ENCODE measurements around the gene CTSH.
"Not testable (repeated sequence)": the region's sequence is repeated elsewhere in the genome, so short reads cannot be mapped to it uniquely, and the experiment has no call there.

The CTSH gene

DNA sequence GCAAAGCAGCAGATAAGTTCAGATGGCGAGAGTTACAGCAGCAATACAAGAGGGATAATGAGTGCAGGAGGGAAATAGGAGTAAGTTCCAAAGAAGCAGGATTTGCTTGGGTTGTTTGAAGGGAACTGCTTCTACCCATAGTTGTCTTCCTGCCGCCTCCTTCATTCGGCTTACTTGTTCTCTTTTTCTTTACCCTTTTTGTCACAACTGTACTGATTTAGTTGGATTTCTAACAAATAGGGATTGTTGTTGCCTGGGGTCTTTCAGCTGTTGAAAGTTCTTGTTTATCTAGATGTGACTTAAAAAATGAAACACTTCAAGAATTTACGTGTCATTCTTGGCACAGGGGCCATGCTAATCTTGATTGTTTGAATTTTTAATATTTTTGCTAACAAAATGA is 46.3 kb downstream of the CTSH start:
- no peak for FAIRE-seq
- TF ChIP-seq TAF1 (IDR thresholded peaks at IDR 0.05; ENCODE audit: borderline replicate concordance, low read depth, low read length) = no peak
- TF ChIP-seq POLR2A (IDR thresholded peaks at IDR 0.05; ENCODE audit: low read depth, low read length) = no peak
- TF ChIP-seq POLR2AphosphoS5 (IDR thresholded peaks at IDR 0.05; ENCODE audit: low read depth, low read length) = no peak

DNA sequence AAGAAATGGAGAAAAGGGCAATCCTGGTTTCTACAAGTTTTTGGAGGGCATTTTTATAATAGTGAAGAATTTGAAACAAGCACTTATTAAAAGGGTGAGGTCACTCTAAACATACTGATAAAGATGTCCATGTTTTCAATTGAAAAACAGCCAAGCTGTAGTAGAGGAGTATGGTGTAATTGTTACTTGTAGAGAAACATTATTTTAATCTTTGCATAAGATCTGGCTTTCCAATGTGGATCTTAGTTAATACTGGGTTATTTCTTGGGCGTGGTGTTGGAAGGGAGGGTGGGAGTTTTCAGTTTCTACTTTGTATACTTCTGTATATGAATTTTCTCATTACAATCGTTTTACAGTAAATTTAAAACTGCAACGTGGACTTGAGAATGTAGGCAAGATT is 49.4 kb downstream of the CTSH start:
- FAIRE-seq (no peak), DNase-seq (ENCODE audit: insufficient read length) (no peak)
- no peak for TF ChIP-seq POLR2AphosphoS5 (IDR thresholded peaks at IDR 0.05; ENCODE audit: low read depth, low read length)
- TF ChIP-seq TAF1 (IDR thresholded peaks at IDR 0.05; ENCODE audit: borderline replicate concordance, low read depth, low read length) = no peak
- TF ChIP-seq POLR2A (IDR thresholded peaks at IDR 0.05; ENCODE audit: low read depth, low read length) = no peak

More for the DNA sequence above, 46.3 kb downstream of the CTSH start:
- DNase-seq (ENCODE audit: insufficient read length) = no peak

DNA sequence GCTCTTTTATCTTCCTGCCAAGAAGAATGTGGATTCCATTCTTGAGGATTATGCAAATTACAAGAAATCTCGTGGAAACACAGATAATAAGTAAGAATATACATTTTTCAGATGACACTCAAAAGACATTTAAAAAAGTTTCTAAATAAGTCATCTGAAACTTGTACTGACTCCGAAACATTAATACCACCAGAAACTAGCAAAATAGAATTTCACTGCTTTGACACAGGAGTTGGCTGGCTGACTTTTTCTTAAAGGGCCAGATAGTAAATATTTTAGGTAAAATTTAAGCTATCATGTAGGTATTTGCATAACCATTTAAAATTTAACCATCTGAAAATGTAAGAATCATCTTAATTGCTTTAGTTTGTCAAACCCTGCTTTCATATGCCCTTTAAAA is 51.3 kb downstream of the CTSH start:
- TF ChIP-seq POLR2AphosphoS5 (IDR thresholded peaks at IDR 0.05; ENCODE audit: low read depth, low read length) (no peak), TAF1 (IDR thresholded peaks at IDR 0.05; ENCODE audit: borderline replicate concordance, low read depth, low read length) (no peak)
- DNase-seq (ENCODE audit: insufficient read length) (no peak), FAIRE-seq (no peak)

DNA sequence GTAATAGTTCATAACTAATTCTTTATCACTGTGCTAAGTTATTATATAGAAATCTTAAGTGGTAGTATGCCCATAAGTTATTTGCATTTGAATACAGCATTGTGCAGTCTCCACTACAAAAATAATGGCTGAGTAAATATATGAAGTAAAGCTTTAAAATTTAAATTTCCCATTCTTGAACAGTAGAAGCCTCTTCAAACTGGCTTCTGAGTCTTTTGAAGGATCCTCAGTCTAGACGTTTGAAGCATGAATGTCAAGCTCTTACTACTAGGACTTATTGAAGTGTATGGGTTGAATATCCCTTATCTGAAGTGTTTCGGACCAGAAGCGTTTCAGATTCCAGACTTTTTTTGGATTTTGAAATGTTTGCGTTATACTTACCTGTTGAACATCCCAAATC is 55.8 kb downstream of the CTSH start:
- TF ChIP-seq POLR2A (IDR thresholded peaks at IDR 0.05; ENCODE audit: low read depth, low read length) = no peak
- no peak for TF ChIP-seq POLR2AphosphoS5 (IDR thresholded peaks at IDR 0.05; ENCODE audit: low read depth, low read length)
- no peak for TF ChIP-seq TAF1 (IDR thresholded peaks at IDR 0.05; ENCODE audit: borderline replicate concordance, low read depth, low read length)
- DNase-seq (ENCODE audit: insufficient read length) (no peak), FAIRE-seq (no peak)

DNA sequence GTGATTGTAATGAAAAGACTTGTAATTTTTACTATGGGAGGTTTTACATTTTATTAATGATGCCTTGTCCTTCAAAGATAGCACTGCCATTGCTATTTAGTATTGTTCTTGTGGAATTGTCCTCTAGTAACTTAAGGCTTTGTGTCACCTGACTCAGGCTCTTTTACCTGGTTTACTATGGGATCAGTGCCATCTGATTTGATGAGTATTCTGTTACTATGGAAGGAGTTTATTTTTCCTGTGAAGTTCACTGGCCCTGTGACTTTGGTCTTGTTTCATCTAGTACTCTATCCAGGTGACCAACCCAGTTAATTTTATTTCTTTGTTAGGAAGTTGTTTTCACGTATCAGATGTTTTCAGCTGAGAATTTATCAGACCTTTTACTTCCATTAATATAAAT is 63.2 kb downstream of the CTSH start:
- no peak for FAIRE-seq
- TF ChIP-seq POLR2AphosphoS5 (IDR thresholded peaks at IDR 0.05; ENCODE audit: low read depth, low read length) (no peak), TAF1 (IDR thresholded peaks at IDR 0.05; ENCODE audit: borderline replicate concordance, low read depth, low read length) (no peak), POLR2A (IDR thresholded peaks at IDR 0.05; ENCODE audit: low read depth, low read length) (no peak)
- DNase-seq (ENCODE audit: insufficient read length) = no peak

DNA sequence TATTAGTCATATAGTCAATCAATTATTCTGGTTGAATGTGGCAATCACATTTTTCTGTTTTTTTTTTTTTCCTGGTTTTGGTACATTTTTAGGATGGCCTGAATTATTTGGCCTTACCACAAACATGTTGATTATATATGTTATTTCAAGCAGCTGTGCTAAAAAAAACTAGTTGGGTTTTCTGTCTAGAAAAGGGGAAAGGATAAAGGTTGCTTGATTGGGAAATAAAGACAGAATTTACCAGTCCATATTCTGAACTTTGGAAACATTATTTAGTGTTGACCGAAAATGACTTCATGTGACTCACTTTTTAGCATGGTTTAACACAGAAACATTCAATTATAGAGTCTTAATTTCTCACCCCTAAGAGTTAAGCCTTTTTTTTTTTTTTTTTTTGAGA is 64.0 kb downstream of the CTSH start:
- no peak for FAIRE-seq
- TF ChIP-seq TAF1 (IDR thresholded peaks at IDR 0.05; ENCODE audit: borderline replicate concordance, low read depth, low read length) (no peak), POLR2AphosphoS5 (IDR thresholded peaks at IDR 0.05; ENCODE audit: low read depth, low read length) (no peak), POLR2A (IDR thresholded peaks at IDR 0.05; ENCODE audit: low read depth, low read length) (no peak)
- no peak for DNase-seq (ENCODE audit: insufficient read length)

DNA sequence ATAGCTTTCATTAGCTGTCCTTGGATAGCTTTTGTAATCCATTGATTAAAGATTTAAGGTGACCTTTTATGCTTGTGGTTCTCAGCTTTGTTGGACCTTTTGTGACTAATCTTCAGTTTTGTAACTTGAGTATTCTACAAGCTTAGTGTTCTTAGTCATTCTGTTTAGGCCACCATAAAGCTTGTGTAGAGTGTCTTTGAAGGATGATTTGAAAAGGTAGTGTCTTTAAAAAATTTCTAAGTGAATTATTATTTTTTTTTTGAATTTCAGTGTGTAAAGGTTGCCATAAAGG is 64.7 kb downstream of the CTSH start:
- TF ChIP-seq POLR2A (IDR thresholded peaks at IDR 0.05; ENCODE audit: low read depth, low read length) (no peak), TAF1 (IDR thresholded peaks at IDR 0.05; ENCODE audit: borderline replicate concordance, low read depth, low read length) (no peak), POLR2AphosphoS5 (IDR thresholded peaks at IDR 0.05; ENCODE audit: low read depth, low read length) (no peak)
- no peak for FAIRE-seq
- no peak for DNase-seq (ENCODE audit: insufficient read length)

DNA sequence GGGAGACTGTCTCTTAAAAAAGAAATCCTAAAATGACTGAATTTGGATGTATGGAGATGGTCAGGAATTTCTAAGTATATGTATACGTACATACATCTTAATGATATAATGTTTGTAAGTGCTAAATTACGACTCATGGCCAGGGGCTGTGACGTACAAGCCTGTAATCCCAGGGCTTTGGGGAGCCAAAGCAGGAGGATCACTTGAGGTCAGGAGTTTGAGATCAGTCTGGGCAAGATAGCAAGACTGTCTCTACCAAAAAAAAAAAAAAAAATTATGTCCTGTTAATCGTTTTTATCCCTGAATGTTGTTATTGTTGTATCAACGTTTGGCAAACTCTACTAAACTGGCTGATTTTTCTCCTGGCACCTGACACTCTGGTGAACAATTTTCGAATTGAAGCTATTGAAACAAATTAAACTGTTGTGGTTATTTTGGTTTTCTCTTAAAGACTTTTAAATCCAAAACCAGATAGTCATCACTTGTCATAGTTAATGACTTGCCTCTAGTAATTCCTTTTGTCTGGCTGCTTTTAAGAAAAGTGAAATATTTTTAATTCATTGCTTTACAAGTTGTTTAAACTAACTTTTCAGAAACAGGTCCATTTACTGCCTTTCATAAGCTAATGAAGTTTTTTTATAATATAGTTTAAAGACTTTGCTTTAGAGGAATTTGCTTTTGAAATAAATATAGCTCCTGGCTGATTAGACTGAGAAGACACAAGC is 65.2 kb downstream of the CTSH start:
- TF ChIP-seq POLR2A (IDR thresholded peaks at IDR 0.05; ENCODE audit: low read depth, low read length) (no peak), POLR2AphosphoS5 (IDR thresholded peaks at IDR 0.05; ENCODE audit: low read depth, low read length) (no peak), TAF1 (IDR thresholded peaks at IDR 0.05; ENCODE audit: borderline replicate concordance, low read depth, low read length) (no peak)
- DNase-seq (ENCODE audit: insufficient read length) (no peak), FAIRE-seq (no peak)

DNA sequence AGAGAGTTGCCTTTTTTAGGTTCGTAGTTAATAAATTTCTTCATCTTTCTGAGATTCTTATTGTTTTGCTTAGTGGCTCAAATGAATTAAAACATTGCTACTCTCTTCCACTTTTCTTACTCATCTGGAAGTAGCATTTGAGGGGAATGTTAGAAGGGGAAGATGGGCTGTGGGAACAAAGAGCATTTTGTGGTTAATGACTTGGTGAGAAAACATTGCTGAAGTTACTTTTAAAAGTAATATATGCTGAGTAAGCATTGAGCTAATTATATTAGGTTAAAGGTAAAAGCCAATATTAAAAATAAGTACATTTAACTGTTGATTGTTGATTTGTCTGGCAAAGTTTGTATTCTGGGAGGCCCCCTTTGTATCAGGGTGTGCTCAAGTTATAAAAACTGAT is 66.5 kb downstream of the CTSH start:
- DNase-seq (ENCODE audit: insufficient read length) (no peak), FAIRE-seq (no peak)
- TF ChIP-seq POLR2AphosphoS5 (IDR thresholded peaks at IDR 0.05; ENCODE audit: low read depth, low read length) (no peak), POLR2A (IDR thresholded peaks at IDR 0.05; ENCODE audit: low read depth, low read length) (no peak), TAF1 (IDR thresholded peaks at IDR 0.05; ENCODE audit: borderline replicate concordance, low read depth, low read length) (no peak)

DNA sequence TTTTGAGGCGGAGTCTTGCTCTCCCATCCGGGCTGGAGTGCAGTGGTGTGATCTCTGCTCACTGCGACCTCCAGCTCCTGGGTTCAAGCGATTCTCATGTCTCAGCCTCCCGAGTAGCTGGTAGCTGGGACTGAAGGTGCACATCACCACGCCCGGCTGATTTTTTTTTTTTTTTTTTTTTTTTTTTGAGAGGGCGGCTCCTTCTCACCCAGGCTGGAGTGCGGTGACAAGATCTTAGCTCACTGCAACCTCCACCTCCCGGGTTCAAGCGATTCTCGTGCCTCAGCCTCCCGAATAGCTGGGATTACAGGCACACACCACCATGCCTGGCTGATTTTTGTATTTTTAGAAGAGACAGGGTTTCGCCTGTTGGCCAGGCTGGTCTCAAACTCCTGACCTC is 67.9 kb downstream of the CTSH start:
- FAIRE-seq; DNase-seq (ENCODE audit: insufficient read length): not testable (repeated sequence)

DNA sequence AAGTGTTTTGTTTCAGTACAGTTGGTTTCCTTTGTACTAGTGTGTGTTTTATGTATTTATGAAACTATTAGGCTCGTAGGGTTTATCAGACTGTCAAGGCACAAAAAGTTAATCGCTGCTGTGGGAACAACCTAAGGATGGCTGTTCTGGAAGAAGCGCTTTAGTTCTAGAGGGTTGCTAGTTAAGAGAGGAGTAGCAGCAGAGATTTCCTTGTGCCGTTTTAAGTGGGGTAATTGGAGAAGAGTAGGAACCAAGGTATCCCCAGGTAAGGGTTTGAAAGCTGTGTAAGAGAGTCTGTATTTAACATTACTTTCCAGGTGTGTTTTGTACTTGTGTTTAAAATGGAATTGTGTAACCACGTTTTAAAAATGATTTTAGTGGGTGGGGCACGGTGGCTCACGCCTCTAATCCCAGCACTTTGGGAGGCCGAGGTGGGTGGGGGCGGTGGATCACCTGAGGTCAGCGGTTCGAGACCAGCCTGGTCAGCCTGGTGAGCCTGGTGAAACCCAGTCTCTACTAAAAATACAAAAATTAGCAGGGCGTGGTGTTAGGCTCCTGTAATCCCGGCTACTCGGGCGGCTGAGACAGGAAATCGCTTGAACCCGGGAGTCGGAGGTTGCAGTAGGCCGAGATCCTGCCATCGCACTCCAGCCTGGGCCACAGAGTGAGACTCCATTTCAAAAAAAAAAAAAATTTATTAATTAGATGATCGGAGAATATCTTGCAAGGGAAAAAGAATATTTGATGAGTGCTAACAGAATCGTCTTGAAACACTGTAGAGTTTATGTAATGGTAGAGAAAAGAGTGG is 69.5 kb downstream of the CTSH start:
- no peak for TF ChIP-seq POLR2AphosphoS5 (IDR thresholded peaks at IDR 0.05; ENCODE audit: low read depth, low read length)
- no peak for TF ChIP-seq POLR2A (IDR thresholded peaks at IDR 0.05; ENCODE audit: low read depth, low read length)
- no peak for TF ChIP-seq TAF1 (IDR thresholded peaks at IDR 0.05; ENCODE audit: borderline replicate concordance, low read depth, low read length)
- DNase-seq (ENCODE audit: insufficient read length) (no peak), FAIRE-seq (no peak)
